GM23338 (cell line): ENCODE data around the gene MGAT5. TPM values are rescaled to one million over a fixed set of nuclear protein-coding genes. Genes with fewer than 3 reads are reported as not detected.

Experiments
- ATAC-seq: fragments of 200-7000 bp; cut with Tn5 transposase; 3 replicates; pipeline ENCODE4 v1.9.1; 2020
- DNase-seq: peaks from one replicate; pipeline ENCODE4 v3.0.0-alpha.2; 2015; ENCODE audit warnings: low spot score
- H2AFZ ChIP-seq: fragments of 200-600 bp; sonication (generic); 2 replicates; pipeline ENCODE4 v1.8.0; 2016; ENCODE audit warnings: antibody characterized with exemption, mild to moderate bottlenecking, moderate library complexity
- H3F3A ChIP-seq: fragments of 200-600 bp; sonication (generic); replicated peaks from 2 replicates; pipeline ENCODE4 v1.8.0; 2017; ENCODE audit warnings: antibody characterized with exemption, mixed run types, low read depth
- H3K27ac ChIP-seq: fragments of 200-600 bp; sonication (generic); 2 replicates; pipeline ENCODE4 v1.6.1; 2016; ENCODE audit warnings: low read depth
- H3K27me3 ChIP-seq: fragments of 200-600 bp; sonication (generic); 2 replicates; pipeline ENCODE4 v1.8.0; 2016; ENCODE audit warnings: mild to moderate bottlenecking, mixed run types, moderate library complexity; ENCODE audit not compliant: insufficient read depth
- H3K36me3 ChIP-seq: fragments of 200-600 bp; sonication (generic); 2 replicates; pipeline ENCODE4 v1.8.0; 2016; ENCODE audit warnings: mild to moderate bottlenecking; ENCODE audit not compliant: insufficient read depth
- H3K4me1 ChIP-seq: fragments of 200-600 bp; sonication (generic); 2 replicates; pipeline ENCODE4 v1.8.0; 2016; ENCODE audit warnings: mild to moderate bottlenecking, moderate library complexity; ENCODE audit not compliant: insufficient read depth
- H3K4me2 ChIP-seq: fragments of 200-600 bp; sonication (generic); 2 replicates; pipeline ENCODE4 v1.7.1; 2017; ENCODE audit warnings: mixed run types
- H3K4me3 ChIP-seq: fragments of 200-600 bp; sonication (generic); 2 replicates; pipeline ENCODE4 v1.6.1; 2016; ENCODE audit warnings: mixed run types
- H3K79me2 ChIP-seq: fragments of 200-600 bp; sonication (generic); replicated peaks from 2 replicates; pipeline ENCODE4 v1.8.0; 2017; ENCODE audit warnings: mild to moderate bottlenecking; ENCODE audit not compliant: insufficient read depth
- H3K9me2 ChIP-seq: fragments of 200-600 bp; sonication (generic); 2 replicates; pipeline ENCODE4 v1.8.0; 2017; ENCODE audit not compliant: insufficient read depth
- H4K20me1 ChIP-seq: fragments of 200-600 bp; sonication (generic); replicated peaks from 2 replicates; pipeline ENCODE4 v1.8.0; 2017; ENCODE audit warnings: mild to moderate bottlenecking; ENCODE audit not compliant: insufficient read depth
- H3K27ac Mint-ChIP-seq: 2 replicates; pipeline ENCODE4 v1.8.0; 2020; ENCODE audit warnings: inconsistent platforms, mild to moderate bottlenecking, moderate library complexity, mixed read lengths
- H3K27me3 Mint-ChIP-seq: 3 replicates; pipeline ENCODE4 v1.8.0; 2022; ENCODE audit warnings: low read depth, mild to moderate bottlenecking, moderate library complexity, mixed read lengths, inconsistent platforms; ENCODE audit not compliant: insufficient read depth, poor library complexity
- H3K36me3 Mint-ChIP-seq: 3 replicates; pipeline ENCODE4 v1.8.0; 2021; ENCODE audit warnings: low read depth, mild to moderate bottlenecking, inconsistent platforms, moderate library complexity, mixed read lengths
- H3K4me1 Mint-ChIP-seq: 3 replicates; pipeline ENCODE4 v1.8.0; 2020; ENCODE audit warnings: mild to moderate bottlenecking, inconsistent platforms, mixed read lengths
- H3K4me3 Mint-ChIP-seq: 3 replicates; pipeline ENCODE4 v1.8.0; 2021; ENCODE audit warnings: moderate library complexity, mild to moderate bottlenecking, inconsistent platforms, mixed read lengths
- H3K9me3 Mint-ChIP-seq: 3 replicates; pipeline ENCODE4 v1.8.0; 2020; ENCODE audit warnings: moderate library complexity, mild to moderate bottlenecking, inconsistent platforms, mixed read lengths
- CREB1 ChIP-seq: fragments of 250-450 bp; sonication (Bioruptor Pico); IDR thresholded peaks from 2 replicates; pipeline ENCODE4 v1.5.0; 2020; ENCODE audit warnings: low read depth, mild to moderate bottlenecking, moderate library complexity
- CTCF ChIP-seq, 2 experiments: fragments of 200-600 bp in 1 of 2; sonication (generic) in 1 of 2; conservative IDR thresholded peaks; 2 replicates each; pipeline versions ENCODE4 v1.5.1 to v1.6.1; 2016 to 2017; ENCODE audit warnings: antibody characterized with exemption in 2 of 2, low read depth in 2 of 2, mild to moderate bottlenecking in 2 of 2, moderate library complexity in 1 of 2
- EZH2 ChIP-seq: fragments of 200-600 bp; sonication (generic); IDR thresholded peaks from one replicate; pipeline ENCODE4 v1.8.0; 2017; ENCODE audit warnings: antibody characterized with exemption, mild to moderate bottlenecking, low read depth; ENCODE audit not compliant: unreplicated experiment
- EZH2phosphoT487 ChIP-seq: fragments of 200-600 bp; sonication (generic); IDR thresholded peaks from one replicate; pipeline ENCODE4 v1.8.1; 2018; ENCODE audit warnings: antibody characterized with exemption; ENCODE audit not compliant: unreplicated experiment
- JUNB ChIP-seq: IDR thresholded peaks from one replicate; pipeline ENCODE4 v1.6.1; 2016; ENCODE audit warnings: antibody characterized with exemption; ENCODE audit not compliant: unreplicated experiment
- NANOG ChIP-seq: IDR thresholded peaks from 2 replicates; pipeline ENCODE4 v1.6.1; 2016; ENCODE audit warnings: antibody characterized with exemption, borderline replicate concordance
- POLR2AphosphoS5 ChIP-seq: IDR thresholded peaks from 2 replicates; pipeline ENCODE4 v1.6.1; 2016; ENCODE audit warnings: antibody characterized with exemption, low read depth
- STAT1 ChIP-seq: IDR thresholded peaks from one replicate; pipeline ENCODE4 v1.6.1; 2016; ENCODE audit warnings: antibody characterized with exemption; ENCODE audit not compliant: unreplicated experiment
- ZNF114 ChIP-seq: fragments of 250-450 bp; sonication (Bioruptor Pico); IDR thresholded peaks from 2 replicates; pipeline ENCODE4 v1.5.0; 2020; ENCODE audit warnings: mild to moderate bottlenecking, moderate library complexity
- ZNF331 ChIP-seq: fragments of 250-450 bp; sonication (Bioruptor Pico); IDR thresholded peaks from 2 replicates; pipeline ENCODE4 v1.5.0; 2020; ENCODE audit warnings: low read depth, mild to moderate bottlenecking, moderate library complexity
- ZNF462 ChIP-seq: fragments of 250-450 bp; sonication (Bioruptor Pico); IDR thresholded peaks from 2 replicates; pipeline ENCODE4 v1.5.0; 2020; ENCODE audit warnings: mild to moderate bottlenecking, moderate library complexity
- polyA plus RNA-seq: library from polyadenylated mRNA; unstranded; fragments of >200 nt; fragmentation: Nextera tagmentation; extraction: Ambion mirVana; gene quantifications from 2 replicates; pipeline ENCODE4 v1.2.1, GENCODE V29; 2016
- total RNA-seq: library from RNA; depleted of rRNA; stranded (reverse); fragments of >200 nt; shearing (Covaris generic); gene quantifications from 2 replicates; pipeline ENCODE4 v1.2.3, GENCODE V29; 2014
- TF ChIP-seq, protein P1 (sequence below): IDR thresholded peaks from 2 replicates; pipeline ENCODE4 v1.6.1; 2016; ENCODE audit warnings: antibody characterized with exemption
- TF ChIP-seq, protein P2 (sequence below): IDR thresholded peaks from one replicate; pipeline ENCODE4 v1.6.1; 2018; ENCODE audit warnings: antibody characterized with exemption; ENCODE audit not compliant: unreplicated experiment

Gene MGAT5
- total and polyA plus RNA-seq, 2 experiments from 2014 or later: 4.6 to 27.6 TPM

- no peak for ATAC-seq
- Mint-ChIP-seq H3K9me3 (no peaks in the 10 kb centered on the region; the same call in 2 of the 3 replicates), H3K4me1 (peaks cover 38% of the 10 kb centered on the region), H3K36me3 (0 out of 3 replicates have a peak, but pooled peaks cover 3% of the 10 kb centered on the region), H3K27ac (peak overlapping the region; percentile 18; the same call in 1 of the 2 replicates), H3K4me3 (no peak overlapping the region), H3K27me3 (no peaks in the 10 kb centered on the region)
- DNase-seq: no peak
- Histone ChIP-seq H4K20me1 (no peaks in the 10 kb centered on the region; the same call in 1 of the 2 replicates), H3K4me2 (no peak overlapping the region), H3F3A (no peaks in the 10 kb centered on the region), H3K4me1 (peaks cover 12% of the 10 kb centered on the region; the same call in 1 of the 2 replicates), H3K27ac (no peak overlapping the region), H3K9me2 (no peaks in the 10 kb centered on the region), H3K36me3 (no peaks in the 10 kb centered on the region), H2AFZ (no peak overlapping the region), H3K27me3 (no peaks in the 10 kb centered on the region), H3K4me3 (no peak overlapping the region), H3K79me2 (peaks cover 14% of the 10 kb centered on the region)
- TF ChIP-seq, protein P1, sequence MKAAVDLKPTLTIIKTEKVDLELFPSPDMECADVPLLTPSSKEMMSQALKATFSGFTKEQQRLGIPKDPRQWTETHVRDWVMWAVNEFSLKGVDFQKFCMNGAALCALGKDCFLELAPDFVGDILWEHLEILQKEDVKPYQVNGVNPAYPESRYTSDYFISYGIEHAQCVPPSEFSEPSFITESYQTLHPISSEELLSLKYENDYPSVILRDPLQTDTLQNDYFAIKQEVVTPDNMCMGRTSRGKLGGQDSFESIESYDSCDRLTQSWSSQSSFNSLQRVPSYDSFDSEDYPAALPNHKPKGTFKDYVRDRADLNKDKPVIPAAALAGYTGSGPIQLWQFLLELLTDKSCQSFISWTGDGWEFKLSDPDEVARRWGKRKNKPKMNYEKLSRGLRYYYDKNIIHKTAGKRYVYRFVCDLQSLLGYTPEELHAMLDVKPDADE: no peak
- no peak for TF ChIP-seq EZH2phosphoT487
- TF ChIP-seq JUNB: no peak
- TF ChIP-seq ZNF331: no peak
- no peak for TF ChIP-seq EZH2
- no peak for TF ChIP-seq POLR2AphosphoS5
- TF ChIP-seq CTCF (conservative IDR thresholded peaks at IDR 0.05; ENCODE audit: low read depth in 2 of 2): no peak
- TF ChIP-seq NANOG: no peak
- no peak for TF ChIP-seq ZNF114
- TF ChIP-seq, protein P2, sequence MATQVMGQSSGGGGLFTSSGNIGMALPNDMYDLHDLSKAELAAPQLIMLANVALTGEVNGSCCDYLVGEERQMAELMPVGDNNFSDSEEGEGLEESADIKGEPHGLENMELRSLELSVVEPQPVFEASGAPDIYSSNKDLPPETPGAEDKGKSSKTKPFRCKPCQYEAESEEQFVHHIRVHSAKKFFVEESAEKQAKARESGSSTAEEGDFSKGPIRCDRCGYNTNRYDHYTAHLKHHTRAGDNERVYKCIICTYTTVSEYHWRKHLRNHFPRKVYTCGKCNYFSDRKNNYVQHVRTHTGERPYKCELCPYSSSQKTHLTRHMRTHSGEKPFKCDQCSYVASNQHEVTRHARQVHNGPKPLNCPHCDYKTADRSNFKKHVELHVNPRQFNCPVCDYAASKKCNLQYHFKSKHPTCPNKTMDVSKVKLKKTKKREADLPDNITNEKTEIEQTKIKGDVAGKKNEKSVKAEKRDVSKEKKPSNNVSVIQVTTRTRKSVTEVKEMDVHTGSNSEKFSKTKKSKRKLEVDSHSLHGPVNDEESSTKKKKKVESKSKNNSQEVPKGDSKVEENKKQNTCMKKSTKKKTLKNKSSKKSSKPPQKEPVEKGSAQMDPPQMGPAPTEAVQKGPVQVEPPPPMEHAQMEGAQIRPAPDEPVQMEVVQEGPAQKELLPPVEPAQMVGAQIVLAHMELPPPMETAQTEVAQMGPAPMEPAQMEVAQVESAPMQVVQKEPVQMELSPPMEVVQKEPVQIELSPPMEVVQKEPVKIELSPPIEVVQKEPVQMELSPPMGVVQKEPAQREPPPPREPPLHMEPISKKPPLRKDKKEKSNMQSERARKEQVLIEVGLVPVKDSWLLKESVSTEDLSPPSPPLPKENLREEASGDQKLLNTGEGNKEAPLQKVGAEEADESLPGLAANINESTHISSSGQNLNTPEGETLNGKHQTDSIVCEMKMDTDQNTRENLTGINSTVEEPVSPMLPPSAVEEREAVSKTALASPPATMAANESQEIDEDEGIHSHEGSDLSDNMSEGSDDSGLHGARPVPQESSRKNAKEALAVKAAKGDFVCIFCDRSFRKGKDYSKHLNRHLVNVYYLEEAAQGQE: no peak
- TF ChIP-seq CREB1 (CRISPR knock-in tag): no peak
- TF ChIP-seq STAT1: no peak
- no peak for TF ChIP-seq ZNF462
Measured at GRCh38 chr2:134306521-134306920, 52.6 kb downstream of the MGAT5 start.
